Lower leg skin (tissue), 4 donors: Measurements from ENCODE around the gene LDLRAD3. TPM values are rescaled to one million over a fixed set of nuclear protein-coding genes. Genes with fewer than 3 reads are reported as not detected.
A peak's percentile ranks its signal among the peaks of the same experiment; 100 is the strongest.

Experiments used
- DNase-seq, 2 donors: peaks; one replicate each; pipeline ENCODE4 v3.0.0-alpha.2; 2019; ENCODE audit warnings: low spot score in 2 of 2
- H3K4me3 ChIP-seq: fragments of 200-600 bp; sonication (generic); 2 replicates; pipeline ENCODE4 v1.5.1; 2017; ENCODE audit warnings: mild to moderate bottlenecking, low read depth; ENCODE audit not compliant: poor library complexity, severe bottlenecking
- POLR2A ChIP-seq, 2 donors: fragments of 450-650 bp; IDR thresholded peaks; one replicate each; pipeline ENCODE4 v1.6.1; 2016 to 2017; ENCODE audit warnings: antibody characterized with exemption in 2 of 2, mild to moderate bottlenecking in 1 of 2, moderate library complexity in 1 of 2
- WGBS, 2 donors: methylation state at CpG; one replicate each; pipeline ENCODE4 v1.1.5; 2018; 5-methylcytosine and 5-hydroxymethylcytosine counted together
- intact Hi-C: fragments of 100-400 bp; cut with DNase I; formaldehyde crosslinking; loops from one replicate; pipeline ENCODE4 v1.15.0; 2023; ENCODE audit warnings: low total_unique reads
- total RNA-seq, 4 donors: library from RNA; depleted of rRNA; stranded (reverse); fragments of >200 nt; gene quantifications; one replicate each; pipeline ENCODE4 v1.1.0, GENCODE V29; 2016
- TF ChIP-seq, protein P1 (sequence below), 3 donors: fragments of 450-650 bp; IDR thresholded peaks; one replicate each; pipeline ENCODE4 v1.5.1; 2016; ENCODE audit warnings: antibody characterized with exemption in 3 of 3, mild to moderate bottlenecking in 3 of 3, moderate library complexity in 2 of 3

The LDLRAD3 gene
- 10 to 100 TPM; 18.6 to 42.6 (median 25.5) TPM for total RNA-seq

DNA sequence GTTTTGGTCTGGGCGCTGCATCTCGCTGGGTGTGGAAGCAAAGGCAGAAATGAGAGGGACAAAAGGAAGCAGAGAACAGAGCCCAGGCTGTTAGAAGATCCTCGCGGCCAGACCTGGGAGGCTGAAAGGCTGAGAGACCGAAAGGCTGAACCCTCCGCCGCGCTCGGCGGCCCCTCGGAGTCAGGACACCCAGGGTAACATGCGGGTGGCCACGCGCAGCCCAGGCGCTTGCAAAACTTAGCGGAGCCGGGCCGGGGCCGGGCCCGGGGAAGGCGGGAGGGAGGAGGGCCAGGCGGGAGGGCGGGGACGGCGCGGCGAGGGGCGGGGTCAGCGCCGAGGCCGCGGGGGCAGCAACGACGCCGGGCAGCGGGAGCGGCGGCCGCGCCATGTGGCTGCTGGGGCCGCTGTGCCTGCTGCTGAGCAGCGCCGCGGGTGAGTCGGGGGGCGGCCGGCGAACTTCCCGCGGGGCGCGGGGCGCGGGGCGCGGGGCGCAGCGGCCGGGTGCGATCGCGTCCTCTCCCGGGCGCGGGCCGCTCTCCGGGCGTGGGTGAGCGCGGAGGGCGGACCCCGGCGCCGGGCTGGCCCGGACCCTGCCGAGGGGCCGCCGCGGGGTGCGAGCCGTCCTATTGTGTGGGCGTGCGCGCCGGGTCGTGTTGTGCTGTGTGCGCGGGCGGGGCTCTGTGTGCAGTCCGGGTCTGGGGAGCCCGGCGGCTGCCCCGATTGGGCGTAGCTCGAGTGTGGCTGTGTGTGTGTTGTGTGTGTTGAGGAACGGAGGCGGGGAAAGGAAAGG lies at the start of gene LDLRAD3:
Gene LDLRAD3 (plus strand): TSS at position 350 of the 790 bp plus-strand sequence. CDS start 37 bp downstream, at position 387.
- intact Hi-C loops: no loop called here
- H3K4me3 ChIP-seq: peak within 1 kb of the TSS; percentile 53
- TF ChIP-seq, protein P1, sequence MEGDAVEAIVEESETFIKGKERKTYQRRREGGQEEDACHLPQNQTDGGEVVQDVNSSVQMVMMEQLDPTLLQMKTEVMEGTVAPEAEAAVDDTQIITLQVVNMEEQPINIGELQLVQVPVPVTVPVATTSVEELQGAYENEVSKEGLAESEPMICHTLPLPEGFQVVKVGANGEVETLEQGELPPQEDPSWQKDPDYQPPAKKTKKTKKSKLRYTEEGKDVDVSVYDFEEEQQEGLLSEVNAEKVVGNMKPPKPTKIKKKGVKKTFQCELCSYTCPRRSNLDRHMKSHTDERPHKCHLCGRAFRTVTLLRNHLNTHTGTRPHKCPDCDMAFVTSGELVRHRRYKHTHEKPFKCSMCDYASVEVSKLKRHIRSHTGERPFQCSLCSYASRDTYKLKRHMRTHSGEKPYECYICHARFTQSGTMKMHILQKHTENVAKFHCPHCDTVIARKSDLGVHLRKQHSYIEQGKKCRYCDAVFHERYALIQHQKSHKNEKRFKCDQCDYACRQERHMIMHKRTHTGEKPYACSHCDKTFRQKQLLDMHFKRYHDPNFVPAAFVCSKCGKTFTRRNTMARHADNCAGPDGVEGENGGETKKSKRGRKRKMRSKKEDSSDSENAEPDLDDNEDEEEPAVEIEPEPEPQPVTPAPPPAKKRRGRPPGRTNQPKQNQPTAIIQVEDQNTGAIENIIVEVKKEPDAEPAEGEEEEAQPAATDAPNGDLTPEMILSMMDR (IDR thresholded peaks at IDR 0.05): no peak
- no peak for TF ChIP-seq POLR2A (IDR thresholded peaks at IDR 0.05)
- DNase-seq: peak; percentile 66 to 96
- WGBS, 2 donors: 0% methylated on average over 18 to 40 of the region's 97 CpGs

GRCh38 chr11:35897019-35897418 lies 46.8 kb upstream of the LDLRAD3 start:
- TF ChIP-seq, protein P1 (IDR thresholded peaks at IDR 0.05): no peak
- TF ChIP-seq POLR2A (IDR thresholded peaks at IDR 0.05): no peak
- no peak overlapping the region for H3K4me3 ChIP-seq
- no peak for DNase-seq
- intact Hi-C loops: no loop called here
- 80 to 84% methylated on average over 4 of the region's 4 CpGs for WGBS, 2 donors

DNA sequence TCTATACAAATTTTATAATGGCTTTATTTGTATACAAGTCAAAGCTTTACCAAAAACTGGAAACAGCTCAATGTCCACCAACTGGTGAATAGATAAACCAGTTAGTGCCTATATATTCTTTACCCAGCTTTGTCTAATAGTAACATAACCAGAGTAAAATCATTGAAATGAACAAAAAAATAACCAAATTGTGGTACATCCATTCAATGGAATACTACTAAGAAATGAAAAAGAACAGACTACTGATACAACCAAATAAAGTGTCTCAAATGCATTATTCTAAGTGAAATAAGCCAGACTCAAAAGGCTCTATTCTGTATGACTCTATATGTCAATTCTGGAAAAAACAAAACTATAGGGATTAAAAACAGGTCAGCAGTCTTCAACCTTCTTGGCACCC lies 40.9 kb upstream of the LDLRAD3 start:
- DNase-seq: no peak
- no peak for TF ChIP-seq POLR2A (IDR thresholded peaks at IDR 0.05)
- TF ChIP-seq, protein P1 (IDR thresholded peaks at IDR 0.05): no peak
- intact Hi-C loops: no loop called here
- H3K4me3 ChIP-seq: no peak overlapping the region

- TF ChIP-seq POLR2A (IDR thresholded peaks at IDR 0.05): no peak
- TF ChIP-seq, protein P1 (IDR thresholded peaks at IDR 0.05): no peak
- WGBS, 2 donors: 37 to 38% methylated on average over 3 of the region's 3 CpGs
- intact Hi-C loops: no loop called here
- no peak for DNase-seq
- no peak overlapping the region for H3K4me3 ChIP-seq
Measured at GRCh38 chr11:35905646-35906276, 38.1 kb upstream of the LDLRAD3 start.

- intact Hi-C loops: no loop called here
- DNase-seq: no peak
- TF ChIP-seq, protein P1 (IDR thresholded peaks at IDR 0.05): no peak
- TF ChIP-seq POLR2A (IDR thresholded peaks at IDR 0.05): no peak
- no peak overlapping the region for H3K4me3 ChIP-seq
- 56 to 72% methylated on average over 2 of the region's 2 CpGs for WGBS, 2 donors
Measured at GRCh38 chr11:35906277-35906661, 37.6 kb upstream of the LDLRAD3 start.
